22Rv1 (cell line): Measurements from ENCODE around the gene RAD54L.
"Not testable (repeated sequence)": the region's sequence is repeated elsewhere in the genome, so short reads cannot be mapped to it uniquely, and the experiment has no call there.

Experiments used
- CTCF ChIP-seq: fragments of 450-650 bp; IDR thresholded peaks from 2 replicates; pipeline ENCODE4 v1.5.1; 2017; ENCODE audit warnings: mild to moderate bottlenecking
- ZFX ChIP-seq: fragments of 450-650 bp; IDR thresholded peaks from 2 replicates; pipeline ENCODE4 v1.6.1; 2017; ENCODE audit warnings: antibody characterized with exemption, borderline replicate concordance

DNA sequence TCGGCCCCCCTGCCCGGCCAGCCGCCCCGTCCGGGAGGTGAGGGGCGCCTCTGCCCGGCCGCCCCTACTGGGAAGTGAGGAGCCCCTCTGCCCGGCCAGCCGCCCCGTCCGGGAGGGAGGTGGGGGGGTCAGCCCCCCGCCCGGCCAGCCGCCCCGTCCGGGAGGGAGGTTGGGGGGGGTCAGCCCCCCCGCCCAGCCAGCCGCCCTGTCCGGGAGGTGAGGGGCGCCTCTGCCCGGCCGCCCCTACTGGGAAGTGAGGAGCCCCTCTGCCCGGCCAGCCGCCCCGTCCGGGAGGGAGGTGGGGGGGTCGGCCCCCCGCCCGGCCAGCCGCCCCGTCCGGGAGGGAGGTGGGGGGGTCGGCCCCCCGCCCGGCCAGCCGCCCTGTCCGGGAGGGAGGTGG, 5.8 kb upstream of the RAD54L start:
- TF ChIP-seq CTCF, ZFX: not testable (repeated sequence)
